ENCODE results near the gene LRP3.
"Not testable (repeated sequence)": the region's sequence is repeated elsewhere in the genome, so short reads cannot be mapped to it uniquely, and the experiment has no call there.

Gene LRP3

DNA sequence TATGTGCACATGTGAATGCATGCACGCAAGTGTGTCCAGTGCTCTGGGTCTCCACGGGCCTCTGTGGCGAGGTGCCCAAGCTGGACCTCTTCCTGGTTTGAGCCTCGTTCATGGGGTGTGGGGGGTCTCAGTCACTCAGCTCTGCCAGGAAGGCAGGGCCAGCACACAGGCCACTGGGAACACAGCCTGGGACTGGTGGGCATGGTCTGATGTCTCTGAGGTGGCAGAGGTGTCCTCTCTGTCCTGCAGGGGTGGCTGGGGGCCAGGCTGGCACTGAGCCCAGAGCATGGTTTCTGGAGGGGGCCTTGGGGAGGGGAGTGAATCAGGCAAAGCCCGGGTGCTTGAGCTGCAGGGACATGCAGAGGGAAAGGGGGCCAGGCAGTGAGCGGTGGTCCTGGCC lies 9.4 kb downstream of the LRP3 start:
- DNase-seq, result no peak

DNA sequence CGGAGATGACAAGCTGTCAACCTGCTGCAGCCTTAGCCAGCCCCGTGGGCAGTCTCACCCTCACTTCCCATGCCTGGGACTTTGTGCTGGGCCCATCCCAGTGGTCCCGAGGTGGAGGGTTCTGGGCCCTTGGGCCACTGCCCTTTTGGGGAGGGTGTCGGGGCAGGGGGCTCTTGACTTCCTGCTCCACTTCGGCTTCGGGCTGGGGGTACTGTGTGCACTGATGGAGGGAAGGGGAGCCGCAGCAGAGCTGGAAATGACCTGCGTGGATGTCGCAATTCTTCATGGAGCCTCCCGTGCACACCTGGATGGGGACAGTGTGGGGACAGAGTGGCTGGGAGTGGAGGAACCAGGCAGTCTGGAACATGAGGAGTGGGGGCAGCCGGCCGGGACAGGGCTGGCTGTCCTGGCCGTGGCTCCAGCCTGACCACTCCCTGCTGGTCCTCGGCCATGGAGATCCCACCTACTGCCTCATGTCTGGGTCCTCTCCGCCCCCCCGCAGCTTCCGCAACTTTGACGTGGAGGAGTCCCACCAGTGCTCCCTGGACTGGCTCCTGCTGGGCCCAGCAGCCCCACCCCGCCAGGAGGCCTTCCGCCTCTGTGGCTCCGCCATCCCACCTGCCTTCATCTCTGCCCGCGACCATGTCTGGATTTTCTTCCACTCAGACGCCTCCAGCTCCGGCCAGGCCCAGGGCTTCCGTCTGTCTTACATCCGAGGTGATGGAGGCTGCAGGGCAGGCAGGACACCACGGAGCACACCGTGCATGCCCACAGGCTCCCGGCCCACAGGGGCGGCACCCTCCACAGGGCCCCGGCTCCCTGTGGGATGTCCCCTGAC lies 10.2 kb downstream of the LRP3 start:
- no peak for DNase-seq

DNA sequence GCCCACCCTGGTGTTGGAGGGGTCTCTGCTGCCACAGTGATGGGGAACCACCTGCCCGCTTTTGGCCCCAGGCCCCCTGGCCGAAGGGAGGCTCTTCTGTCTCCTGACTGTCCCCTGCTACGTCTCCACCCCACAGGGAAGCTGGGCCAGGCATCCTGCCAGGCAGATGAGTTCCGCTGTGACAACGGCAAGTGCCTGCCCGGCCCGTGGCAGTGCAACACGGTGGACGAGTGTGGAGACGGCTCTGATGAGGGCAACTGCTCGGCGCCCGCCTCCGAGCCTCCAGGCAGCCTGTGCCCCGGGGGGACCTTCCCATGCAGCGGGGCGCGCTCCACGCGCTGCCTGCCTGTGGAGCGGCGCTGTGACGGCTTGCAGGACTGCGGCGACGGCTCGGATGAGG lies 11.0 kb downstream of the LRP3 start:
- DNase-seq, result no peak

DNA sequence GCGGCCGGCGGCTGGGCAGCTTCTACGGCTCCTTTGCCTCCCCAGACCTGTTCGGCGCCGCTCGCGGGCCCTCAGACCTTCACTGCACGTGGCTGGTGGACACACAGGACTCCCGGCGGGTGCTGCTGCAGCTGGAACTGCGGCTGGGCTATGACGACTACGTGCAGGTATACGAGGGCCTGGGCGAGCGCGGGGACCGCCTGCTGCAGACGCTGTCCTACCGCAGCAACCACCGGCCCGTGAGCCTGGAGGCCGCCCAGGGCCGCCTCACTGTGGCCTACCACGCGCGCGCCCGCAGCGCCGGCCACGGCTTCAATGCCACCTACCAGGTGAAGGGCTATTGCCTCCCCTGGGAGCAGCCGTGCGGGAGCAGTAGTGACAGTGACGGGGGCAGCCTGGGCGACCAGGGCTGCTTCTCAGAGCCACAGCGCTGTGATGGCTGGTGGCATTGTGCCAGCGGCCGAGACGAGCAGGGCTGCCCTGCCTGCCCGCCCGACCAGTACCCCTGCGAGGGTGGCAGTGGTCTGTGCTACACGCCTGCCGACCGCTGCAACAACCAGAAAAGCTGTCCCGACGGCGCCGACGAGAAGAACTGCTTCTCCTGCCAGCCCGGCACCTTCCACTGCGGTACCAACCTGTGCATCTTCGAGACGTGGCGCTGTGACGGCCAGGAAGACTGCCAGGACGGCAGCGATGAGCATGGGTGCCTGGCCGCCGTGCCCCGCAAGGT lies 11.6 kb downstream of the LRP3 start:
- DNase-seq, result no peak

DNA sequence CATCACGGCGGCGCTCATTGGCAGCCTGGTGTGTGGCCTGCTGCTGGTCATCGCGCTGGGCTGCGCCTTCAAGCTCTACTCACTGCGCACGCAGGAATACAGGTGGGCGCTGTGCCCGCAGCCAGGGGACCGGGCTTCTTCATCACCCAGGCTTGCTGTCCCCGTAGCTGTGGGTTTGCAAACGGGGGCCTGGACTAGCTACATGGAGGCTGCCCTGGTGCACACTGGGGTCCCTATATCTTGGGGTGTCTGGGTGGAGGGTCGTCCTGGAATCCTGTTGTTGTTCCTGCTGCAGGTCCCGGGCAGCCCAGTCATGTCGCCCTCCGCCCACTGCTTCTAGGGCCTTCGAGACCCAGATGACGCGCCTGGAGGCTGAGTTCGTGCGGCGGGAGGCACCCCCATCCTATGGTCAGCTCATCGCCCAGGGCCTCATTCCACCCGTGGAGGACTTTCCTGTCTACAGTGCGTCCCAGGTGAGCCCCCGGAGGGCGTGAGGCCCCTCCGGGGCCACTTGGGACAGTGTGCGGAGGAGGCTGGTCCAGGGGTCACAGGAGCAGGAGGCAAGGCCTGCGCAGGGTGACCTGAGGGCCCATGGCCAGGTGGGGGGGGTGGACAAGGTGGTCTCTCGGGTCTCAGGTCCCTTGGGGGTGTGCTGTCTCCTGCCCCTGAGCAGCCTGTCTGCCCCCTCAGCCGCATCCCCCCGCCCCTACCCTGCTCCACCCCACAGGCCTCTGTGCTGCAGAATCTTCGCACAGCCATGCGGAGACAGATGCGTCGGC lies 12.3 kb downstream of the LRP3 start:
- no peak for DNase-seq

DNA sequence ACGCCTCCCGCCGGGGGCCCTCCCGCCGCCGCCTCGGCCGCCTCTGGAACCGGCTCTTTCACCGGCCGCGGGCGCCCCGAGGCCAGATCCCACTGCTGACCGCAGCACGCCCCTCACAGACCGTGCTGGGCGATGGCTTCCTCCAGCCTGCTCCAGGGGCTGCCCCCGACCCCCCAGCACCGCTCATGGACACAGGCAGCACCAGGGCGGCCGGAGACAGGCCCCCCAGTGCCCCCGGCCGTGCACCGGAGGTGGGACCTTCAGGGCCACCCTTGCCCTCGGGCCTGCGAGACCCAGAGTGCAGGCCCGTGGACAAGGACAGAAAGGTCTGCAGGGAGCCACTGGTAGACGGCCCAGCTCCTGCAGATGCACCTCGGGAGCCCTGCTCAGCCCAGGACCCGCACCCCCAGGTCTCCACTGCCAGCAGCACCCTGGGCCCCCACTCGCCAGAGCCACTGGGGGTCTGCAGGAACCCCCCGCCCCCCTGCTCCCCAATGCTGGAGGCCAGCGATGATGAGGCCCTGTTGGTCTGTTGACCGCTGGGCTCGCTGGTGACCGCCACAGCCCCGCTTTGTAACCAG lies 13.0 kb downstream of the LRP3 start:
- DNase-seq, result no peak

DNA sequence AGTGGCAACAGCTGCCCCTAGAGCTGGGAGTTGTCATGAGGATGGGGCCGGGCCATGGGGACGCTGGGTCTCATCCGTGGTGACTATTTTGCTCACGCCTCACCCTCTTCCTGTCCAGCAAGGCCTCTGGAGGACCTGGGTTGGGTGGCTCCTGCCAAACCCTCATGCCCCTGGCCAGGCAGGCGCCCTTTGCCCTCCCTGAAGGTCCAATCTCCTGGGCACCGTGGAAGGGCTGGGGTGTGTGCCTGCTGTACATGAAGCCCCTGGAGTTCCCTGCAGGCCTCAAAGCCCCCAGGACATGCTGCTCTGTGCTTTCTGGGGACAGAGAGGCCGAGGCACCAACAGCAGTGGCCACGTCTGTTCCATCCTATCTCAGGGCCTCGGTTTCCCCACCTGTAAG lies 13.8 kb downstream of the LRP3 start:
- no peak for DNase-seq

DNA sequence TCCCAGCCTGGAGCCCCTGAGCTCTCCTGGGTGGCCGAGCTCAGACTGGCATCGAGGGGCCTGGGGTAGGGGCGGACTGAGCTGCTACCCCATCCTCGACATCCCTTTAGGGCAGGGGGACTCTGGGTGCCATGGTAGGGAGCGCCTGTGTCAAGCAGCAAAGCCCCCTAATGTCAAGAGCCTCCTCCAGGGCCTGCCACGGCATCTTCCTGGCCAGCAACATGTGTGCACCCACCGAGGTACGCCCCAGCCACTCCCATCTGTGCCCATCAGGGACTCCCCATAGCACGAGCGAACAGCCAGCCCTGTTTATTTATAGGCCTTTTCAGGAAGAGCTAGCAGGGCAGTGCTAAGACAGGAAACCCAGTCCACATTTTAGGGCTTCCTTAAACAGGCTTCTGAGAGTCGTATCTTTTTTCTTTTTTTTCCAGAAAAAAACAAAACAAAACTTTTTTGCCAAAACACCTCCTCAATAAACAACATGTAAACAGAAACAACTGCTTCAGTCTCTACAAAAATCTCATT lies 14.3 kb downstream of the LRP3 start:
- no peak for DNase-seq

DNA sequence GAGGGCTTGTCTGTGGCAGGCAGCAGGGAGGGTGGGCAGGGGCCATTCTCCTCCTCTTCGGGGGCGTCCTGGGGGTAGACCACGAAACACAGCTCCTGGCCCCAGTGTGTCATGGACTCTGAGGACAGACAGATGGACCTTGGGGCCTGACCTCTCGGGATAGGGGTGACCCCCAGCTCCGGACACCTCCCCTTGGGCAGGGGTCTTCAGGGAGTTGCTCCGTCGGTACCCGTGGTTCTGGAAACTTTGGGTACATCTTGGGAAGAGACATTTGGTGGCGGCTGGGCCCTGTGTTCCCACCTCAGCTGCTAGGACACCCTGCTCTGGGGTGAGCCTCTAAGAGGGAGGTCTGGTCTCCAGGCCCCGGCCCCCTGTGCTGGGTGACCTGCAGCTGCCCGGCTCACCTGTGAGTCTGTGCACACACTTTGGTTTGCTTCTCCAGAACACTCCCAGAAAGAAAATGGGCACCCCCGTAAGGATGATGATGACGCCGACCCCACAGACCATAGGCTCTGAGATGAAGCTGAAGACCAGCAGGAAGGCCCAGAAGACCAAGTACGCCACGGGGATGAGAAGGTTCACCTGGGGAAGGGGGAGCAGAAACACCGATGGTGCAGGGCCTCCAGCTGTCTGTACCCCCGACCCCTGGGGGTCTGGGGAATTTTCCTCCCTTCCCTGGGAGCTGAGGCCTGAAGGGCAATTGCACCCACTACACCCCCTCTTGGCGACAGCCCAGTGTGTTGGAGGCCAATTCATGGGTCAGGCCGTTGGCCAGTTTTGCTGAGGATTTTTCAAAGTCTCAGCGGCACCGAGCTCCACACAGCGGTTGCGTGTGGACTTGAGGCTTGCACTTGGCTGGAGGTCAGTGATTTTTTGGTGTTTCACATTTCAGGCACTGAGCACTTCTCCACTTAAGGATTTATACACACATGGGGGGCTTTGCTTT lies 15.0 kb downstream of the LRP3 start:
- DNase-seq, result no peak

DNA sequence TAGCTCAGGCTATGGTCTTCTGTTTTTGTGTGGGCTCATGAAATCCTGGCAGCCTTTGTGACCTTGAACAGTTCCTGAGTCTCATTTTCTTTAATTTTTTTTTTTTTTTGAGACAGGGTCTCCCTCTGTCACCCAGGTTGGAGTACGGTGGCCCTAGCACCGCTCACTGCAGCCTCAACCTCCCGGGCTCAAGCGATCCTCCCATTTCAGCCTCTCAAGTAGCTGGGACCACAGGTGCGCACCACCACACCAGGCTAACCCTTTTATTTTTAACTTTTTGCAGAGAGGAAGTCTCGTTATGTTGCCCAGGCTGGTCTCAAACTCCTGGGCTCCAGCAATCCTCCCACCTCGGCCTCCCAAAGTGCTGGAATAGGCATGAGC lies 15.7 kb downstream of the LRP3 start:
- DNase-seq, result not testable (repeated sequence)

DNA sequence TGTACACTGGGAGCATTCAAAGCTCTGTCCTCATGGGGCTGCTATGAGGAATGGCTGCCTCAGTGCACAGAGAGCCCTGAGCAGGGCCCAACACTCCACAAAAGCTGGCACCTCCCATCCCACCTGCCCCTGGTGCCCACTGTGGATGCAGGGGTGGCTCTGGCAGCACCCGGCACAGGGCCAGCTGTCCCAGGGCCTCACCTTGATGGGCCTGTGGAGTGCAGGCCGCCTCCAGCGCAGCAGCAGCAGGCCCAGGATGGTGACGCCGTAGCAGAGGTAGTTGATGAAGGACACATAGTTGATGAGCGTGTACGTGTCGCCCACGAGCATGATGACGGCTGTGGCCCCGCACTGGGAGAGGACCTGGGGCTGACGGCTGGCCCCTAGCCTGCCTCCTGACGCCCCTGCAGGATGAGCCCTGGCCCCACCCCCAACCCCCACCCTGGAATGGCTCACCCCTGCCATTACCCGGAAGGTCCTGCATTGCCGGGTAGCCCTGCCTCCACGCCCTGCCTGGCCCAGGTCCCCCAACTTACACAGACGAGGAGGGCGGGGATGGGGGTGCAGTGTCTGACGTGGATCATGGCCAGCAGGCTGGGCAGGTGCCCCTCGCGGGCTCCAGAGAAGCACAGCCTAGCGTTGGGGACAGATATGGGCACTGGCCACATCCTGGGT lies 16.3 kb downstream of the LRP3 start:
- no peak for DNase-seq

DNA sequence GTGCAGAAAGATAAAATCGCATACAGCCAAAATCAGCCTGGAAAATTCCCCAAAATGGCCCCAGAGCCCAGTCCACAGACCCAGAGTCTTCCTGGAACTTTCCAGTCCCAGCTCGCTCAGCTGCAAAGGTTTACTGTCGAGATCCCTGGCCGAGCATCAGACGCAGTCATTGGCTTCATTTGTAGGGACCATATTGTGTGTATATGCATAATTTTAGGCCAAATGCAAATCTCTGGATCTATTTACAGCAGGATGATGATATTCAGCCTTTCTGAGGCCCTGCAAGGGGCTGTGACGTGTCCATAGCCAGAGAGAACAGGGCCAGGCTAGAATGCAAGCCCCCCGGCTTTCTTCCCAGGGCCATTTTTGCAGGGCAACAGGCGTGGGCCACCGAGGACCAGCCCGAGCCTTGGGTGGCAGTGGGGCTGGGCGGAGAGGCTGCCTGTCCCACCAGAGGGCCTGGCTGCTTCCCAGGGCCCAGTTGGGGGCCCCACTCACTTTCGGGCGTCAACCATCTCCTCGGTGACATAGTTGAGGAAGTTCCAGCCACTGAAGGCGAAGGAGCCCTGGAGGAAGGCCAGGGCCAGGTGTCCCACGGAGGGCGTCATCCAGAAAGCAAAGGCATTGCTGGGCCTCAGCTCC lies 17.8 kb downstream of the LRP3 start:
- DNase-seq, result no peak

DNA sequence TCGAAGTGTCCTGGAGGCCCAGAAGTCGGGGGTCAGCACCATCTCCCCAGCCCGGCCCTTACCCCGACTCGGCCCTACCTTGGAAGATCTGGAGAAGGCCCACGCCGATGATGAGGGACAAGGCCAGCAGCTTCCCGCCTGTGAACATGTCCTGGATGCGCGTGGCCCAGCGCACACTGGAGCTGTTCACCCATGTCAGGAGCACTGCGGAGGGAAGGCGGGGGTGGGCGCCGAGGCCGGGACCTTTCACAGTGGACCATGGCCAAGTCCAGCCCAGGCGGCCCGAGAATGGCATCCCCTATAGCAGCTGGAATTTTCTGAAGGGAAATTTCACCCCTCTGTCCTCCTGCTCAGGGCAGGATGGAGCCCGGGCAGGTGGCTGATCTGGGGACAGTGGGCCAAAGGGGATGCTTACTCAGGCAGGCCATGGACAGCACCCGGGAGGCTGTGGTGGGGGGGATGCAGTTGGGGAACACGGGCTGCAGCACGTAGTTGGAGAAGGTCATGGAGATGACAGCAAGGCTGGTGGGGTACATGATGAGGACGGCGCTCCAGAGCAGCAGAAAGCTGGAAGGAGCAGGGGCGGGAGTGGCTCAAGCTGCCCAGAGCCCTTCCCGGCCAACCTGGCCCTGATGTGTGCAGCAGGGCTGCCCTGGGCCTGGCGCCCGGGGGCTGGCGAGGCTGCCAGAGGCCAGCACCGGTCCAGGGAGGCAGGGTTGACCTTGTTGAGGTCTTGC lies 18.5 kb downstream of the LRP3 start:
- no peak for DNase-seq

DNA sequence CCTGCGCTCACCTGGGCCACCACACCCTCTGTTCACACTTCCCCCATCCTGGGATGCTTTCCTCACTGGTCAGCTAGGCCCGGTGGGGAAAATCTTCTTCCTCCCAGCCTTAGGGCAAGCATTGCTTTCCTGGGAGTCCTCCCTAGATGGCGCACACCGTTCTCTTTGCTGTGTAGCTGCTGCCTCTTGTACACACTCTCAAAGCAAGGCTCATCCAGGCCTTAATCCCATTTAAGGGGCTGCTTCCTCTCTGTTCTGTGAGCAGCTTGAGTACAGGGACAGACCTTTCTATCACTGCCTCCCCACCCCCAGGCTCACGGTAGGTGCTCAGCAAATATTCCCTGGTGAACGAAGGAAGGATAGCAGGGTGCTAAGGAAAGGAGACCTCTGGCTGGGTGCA lies 20.5 kb downstream of the LRP3 start:
- no peak for DNase-seq

DNA sequence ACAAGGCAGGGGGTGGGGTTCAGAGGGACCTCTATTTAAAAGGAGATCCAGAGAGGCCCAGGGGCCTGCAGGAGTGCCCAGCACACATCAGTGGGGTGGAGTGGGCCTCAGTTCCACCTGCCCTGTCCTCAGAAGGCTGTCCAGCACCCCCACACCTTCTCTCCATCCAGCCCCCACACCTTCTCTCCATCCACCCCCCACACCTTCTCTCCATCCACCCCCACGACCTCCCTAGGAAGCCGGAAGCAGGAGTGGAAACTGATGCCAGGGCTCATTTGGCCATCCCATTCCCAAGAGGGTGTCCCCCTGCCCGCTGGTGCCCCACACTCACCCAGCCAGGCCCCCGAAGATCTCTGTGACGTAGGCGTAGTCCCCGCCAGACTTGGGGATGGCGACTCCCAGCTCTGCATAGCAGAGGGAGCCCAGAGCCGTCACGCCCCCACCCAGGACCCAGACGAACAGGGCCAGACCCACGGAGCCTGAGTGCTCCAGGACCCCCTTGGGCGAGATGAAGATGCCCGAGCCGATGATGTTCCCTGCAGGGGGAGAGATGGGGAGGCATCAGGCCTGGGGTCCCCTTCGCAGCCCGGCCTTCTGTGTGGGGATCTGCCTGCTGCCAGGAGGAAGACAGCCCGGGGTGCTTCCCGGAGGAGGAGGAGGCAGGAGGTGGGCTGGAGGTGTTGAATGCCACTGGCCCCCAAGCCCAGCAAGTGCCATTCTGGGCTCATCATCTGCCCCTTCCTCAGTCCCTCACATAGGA lies 21.5 kb downstream of the LRP3 start:
- no peak for DNase-seq

DNA sequence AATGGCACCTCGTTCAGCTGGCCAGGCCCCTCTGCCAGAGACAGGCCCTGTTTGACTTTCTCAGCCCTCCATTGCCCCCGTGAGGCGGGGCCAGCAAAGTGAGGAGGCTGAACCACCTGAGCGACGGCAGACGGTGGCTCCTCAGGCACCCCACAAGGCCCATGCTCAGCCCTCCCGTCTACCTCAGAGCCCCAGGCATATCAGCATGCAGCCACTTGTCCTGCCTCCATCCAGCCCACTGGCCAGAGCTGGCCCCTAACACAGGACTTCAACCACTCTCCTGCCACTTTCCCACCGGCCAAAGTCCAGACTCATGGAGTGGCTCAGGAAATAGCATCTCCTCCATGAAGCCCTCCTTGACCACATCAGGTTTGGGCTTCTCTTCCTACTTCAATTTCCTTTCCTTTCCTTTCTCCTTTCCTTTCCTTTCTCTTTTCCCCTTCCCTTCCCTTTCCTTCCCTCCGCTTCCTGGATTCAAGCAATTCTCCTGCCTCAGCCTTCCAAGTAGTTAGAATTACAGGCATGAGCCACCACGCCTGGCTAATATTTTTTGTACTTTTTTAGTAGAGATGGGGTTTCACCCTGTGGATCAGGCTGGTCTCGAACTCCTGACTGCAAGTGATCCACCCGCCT lies 22.2 kb downstream of the LRP3 start:
- DNase-seq, result no peak

DNA sequence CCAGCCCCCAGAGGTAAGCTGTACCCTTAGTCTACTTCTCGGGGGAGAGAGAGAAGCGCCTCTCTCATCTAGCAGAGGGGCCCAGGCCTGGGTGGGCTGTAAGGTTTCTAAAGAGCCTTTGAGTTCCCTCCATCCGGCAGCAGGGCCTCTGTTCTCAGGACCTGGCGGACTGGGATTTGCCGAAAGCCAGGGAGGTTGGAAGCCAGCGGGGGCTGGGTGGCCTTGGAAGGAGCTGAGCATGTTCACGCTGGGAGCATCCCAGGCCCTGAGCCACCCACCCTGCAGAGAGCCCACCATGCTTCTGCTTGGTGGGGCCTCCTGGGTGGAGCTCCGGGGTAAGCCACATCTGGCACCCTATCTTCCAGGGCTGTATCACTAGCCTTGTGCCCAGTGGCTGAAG lies 23.8 kb downstream of the LRP3 start:
- DNase-seq, result no peak

DNA sequence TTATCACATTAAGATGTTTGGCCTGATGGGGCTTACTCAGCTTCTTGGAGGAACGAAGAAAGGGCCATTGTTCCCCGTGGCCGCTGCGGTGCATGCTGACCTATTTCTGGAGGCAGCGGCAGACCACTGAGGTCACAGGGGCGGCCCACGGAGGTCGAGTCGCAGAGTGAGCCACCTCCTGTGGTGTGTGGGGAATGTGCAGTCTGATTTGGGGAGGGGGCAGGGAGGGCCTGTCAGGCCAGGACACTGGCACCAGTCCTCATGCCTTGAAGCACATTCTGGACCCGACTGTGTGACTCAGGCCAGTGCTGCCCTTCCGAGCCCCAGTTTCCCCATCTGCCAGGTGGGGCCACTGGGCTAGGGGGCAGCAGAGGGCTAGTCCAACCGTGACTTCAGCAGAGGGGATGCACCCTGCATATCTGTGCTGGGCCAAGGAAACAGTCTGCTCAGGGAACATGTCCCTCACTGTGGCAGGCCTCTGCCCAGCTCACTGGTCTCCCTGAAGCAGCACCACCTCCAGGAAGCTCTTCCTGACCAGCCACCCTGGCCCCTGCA lies 25.2 kb downstream of the LRP3 start:
- no peak for DNase-seq
